A673 (cell line): ENCODE results near the gene NFKB2. TPM values are rescaled to one million over a fixed set of nuclear protein-coding genes. Genes with fewer than 3 reads are reported as not detected.

Source experiments
- BruUV-seq: library from RNA; stranded (reverse); fragments of 400-500 nt; replicated peaks from 2 replicates; lab custom pipeline; 2021; lab: Mats Ljungman, UMichigan
- CTCF ChIA-PET: fragments of 300-600 bp; sonication (Branson Sonifier 250); formaldehyde crosslinking; loops from one replicate; lab custom pipeline; 2022; ENCODE audit warnings: antibody characterized with exemption; lab: Charles Lee
- POLR2A ChIA-PET: fragments of 300-600 bp; sonication (Branson Sonifier 250); formaldehyde crosslinking; loops from one replicate; lab custom pipeline; 2022; ENCODE audit warnings: antibody characterized with exemption; ENCODE audit not compliant: low non-redundant PET; lab: Charles Lee
- DNase-seq: peaks from one replicate; pipeline ENCODE4 v3.0.0-alpha.2; 2015; ENCODE audit warnings: low spot score
- H3K27ac ChIP-seq: fragments of 200-600 bp; sonication (generic); 2 replicates; pipeline ENCODE4 v1.5.1; 2016; ENCODE audit warnings: mixed run types, low read depth, mild to moderate bottlenecking, mixed read lengths, antibody characterized with exemption, low read length; ENCODE audit not compliant: poor library complexity, severe bottlenecking
- H3K27me3 ChIP-seq: fragments of 200-600 bp; sonication (generic); replicated peaks from 2 replicates; pipeline ENCODE4 v1.6.1; 2017; ENCODE audit warnings: mixed run types, low read depth, mild to moderate bottlenecking, mixed read lengths, antibody characterized with exemption, low read length; ENCODE audit not compliant: insufficient read depth, poor library complexity
- H3K36me3 ChIP-seq: fragments of 200-600 bp; sonication (generic); 2 replicates; pipeline ENCODE4 v1.6.1; 2016; ENCODE audit warnings: mixed run types, mild to moderate bottlenecking, mixed read lengths, antibody characterized with exemption, low read length; ENCODE audit not compliant: insufficient read depth, poor library complexity, severe bottlenecking
- H3K4me1 ChIP-seq: fragments of 200-600 bp; sonication (generic); 2 replicates; pipeline ENCODE4 v1.6.1; 2017; ENCODE audit warnings: mixed run types, mild to moderate bottlenecking, mixed read lengths, antibody characterized with exemption, low read length; ENCODE audit not compliant: insufficient read depth, poor library complexity, severe bottlenecking
- H3K4me3 ChIP-seq: fragments of 200-600 bp; sonication (generic); 2 replicates; pipeline ENCODE4 v1.5.1; 2016; ENCODE audit warnings: low read depth, mixed run types, mild to moderate bottlenecking, mixed read lengths, low read length; ENCODE audit not compliant: poor library complexity, severe bottlenecking
- H3K9me3 ChIP-seq: fragments of 200-600 bp; sonication (generic); 2 replicates; pipeline ENCODE4 v1.6.1; 2016; ENCODE audit warnings: mixed run types, low read depth, mild to moderate bottlenecking, mixed read lengths, antibody characterized with exemption, low read length; ENCODE audit not compliant: poor library complexity, severe bottlenecking
- CTCF ChIP-seq: fragments of 300-800, 200-600 bp; sonication (generic); conservative IDR thresholded peaks from 2 replicates; pipeline ENCODE4 v1.5.1; 2017; ENCODE audit warnings: low read depth, mild to moderate bottlenecking, antibody characterized with exemption, low read length, moderate library complexity, mixed read lengths
- EZH2 ChIP-seq: fragments of 200-600 bp; sonication (generic); IDR thresholded peaks from 2 replicates; pipeline ENCODE4 v1.6.1; 2017; ENCODE audit warnings: borderline replicate concordance, low read depth, mild to moderate bottlenecking, mixed read lengths, antibody characterized with exemption, low read length; ENCODE audit not compliant: poor library complexity, severe bottlenecking
- intact Hi-C: fragments of 100-400 bp; cut with micrococcal nuclease; formaldehyde crosslinking; loops from one replicate; pipeline ENCODE4 v1.10.0; 2022; ENCODE audit not compliant: unreplicated experiment
- total RNA-seq: library from RNA; stranded (reverse); gene quantifications from 2 replicates; pipeline ENCODE4 v1.2.3, GENCODE V29; 2021

The NFKB2 gene
- total RNA-seq, 1 experiment from 2014 or later, result 29.8 TPM

GRCh38 chr10:102431452-102432124 is 36.1 kb downstream of the NFKB2 start:
- TF ChIP-seq EZH2 (no peak), CTCF (no peak)
- ChIA-PET CTCF (interaction anchor here (1.0 kb wide), 1 partner anchor 152 kb away, joined by 3 read pairs; no protein-coding TSS in a partner anchor), POLR2A (no interaction called here)
- Histone ChIP-seq H3K36me3 (no peaks in the 10 kb centered on the region), H3K4me1 (peaks cover 13% of the 10 kb centered on the region), H3K27ac (peak overlapping the region; percentile 86), H3K9me3 (no peaks in the 10 kb centered on the region), H3K27me3 (no peaks in the 10 kb centered on the region), H3K4me3 (peak overlapping the region; percentile 97)
- DNase-seq, result peak; percentile 58
- intact Hi-C loops, result no loop called here
- no TSS peak for BruUV-seq

DNA sequence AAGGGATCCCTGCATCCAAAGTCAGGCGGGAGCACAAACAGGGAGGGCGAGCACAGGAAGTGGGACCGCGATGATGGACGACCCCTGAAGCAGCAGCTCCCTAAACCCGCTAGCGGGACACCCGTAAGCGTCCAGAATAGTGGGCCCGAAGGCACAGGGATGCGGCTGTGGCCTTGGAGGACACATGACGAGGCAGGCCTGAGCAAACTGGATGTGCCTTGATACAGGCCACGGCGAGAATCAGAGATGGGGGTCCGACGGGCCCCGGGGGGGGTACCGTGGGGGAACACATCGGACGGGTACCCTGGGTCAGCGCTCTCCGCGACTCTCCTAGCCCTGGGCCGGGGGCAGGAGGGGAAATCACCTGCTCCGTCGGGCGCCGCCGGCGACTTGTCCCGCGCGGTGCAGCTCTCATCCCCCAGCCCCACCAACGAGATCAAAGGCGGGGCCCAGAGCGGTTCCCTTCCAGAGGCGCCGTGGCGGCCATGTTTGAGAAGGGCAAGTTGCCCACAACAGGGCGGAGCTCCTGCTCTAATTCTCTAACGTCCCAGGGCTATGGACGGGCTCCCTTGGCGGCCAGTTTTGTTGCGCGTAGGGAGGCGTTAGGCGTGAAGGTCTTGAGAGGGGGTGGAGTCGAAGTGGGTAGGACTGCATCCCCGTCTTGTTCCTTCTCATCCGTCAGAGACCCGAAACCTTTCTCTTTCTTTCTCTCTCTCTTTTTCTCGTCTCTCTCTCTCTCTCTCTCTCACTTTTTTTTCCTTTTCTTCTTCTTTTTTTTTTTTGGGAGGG is 36.9 kb downstream of the NFKB2 start, which contains the start of gene CUEDC2:
Gene CUEDC2, minus strand, starts transcription at position 413 of the 789 bp plus-strand sequence. CDS start 7,386 bp downstream, outside the sequence.
- Histone ChIP-seq H3K4me1 (peaks cover 13% of the 10 kb centered on the region), H3K4me3 (peak within 1 kb of the TSS; percentile 97), H3K36me3 (no peaks in the 10 kb centered on the region), H3K9me3 (no peaks in the 10 kb centered on the region), H3K27ac (peak within 1 kb of the TSS; percentile 86), H3K27me3 (no peaks in the 10 kb centered on the region)
- peak; percentile 99 for DNase-seq
- TF ChIP-seq EZH2 (no peak), CTCF (0 out of 2 replicates have a peak, but pooled peaks have one; percentile 19)
- POLR2A ChIA-PET, result interaction anchor here (0.5 to 1.0 kb wide), 4 partner anchors 9 to 70 kb away, joined by 3 to 4 read pairs (median 4); partner anchors contain the start of gene ACTR1A
- CTCF ChIA-PET, result interaction anchor here (1.0 kb wide), 2 partner anchors 10 to 151 kb away, joined by 3 read pairs; no protein-coding TSS in a partner anchor
- no TSS peak for BruUV-seq
- intact Hi-C loops, result no loop called here

DNA sequence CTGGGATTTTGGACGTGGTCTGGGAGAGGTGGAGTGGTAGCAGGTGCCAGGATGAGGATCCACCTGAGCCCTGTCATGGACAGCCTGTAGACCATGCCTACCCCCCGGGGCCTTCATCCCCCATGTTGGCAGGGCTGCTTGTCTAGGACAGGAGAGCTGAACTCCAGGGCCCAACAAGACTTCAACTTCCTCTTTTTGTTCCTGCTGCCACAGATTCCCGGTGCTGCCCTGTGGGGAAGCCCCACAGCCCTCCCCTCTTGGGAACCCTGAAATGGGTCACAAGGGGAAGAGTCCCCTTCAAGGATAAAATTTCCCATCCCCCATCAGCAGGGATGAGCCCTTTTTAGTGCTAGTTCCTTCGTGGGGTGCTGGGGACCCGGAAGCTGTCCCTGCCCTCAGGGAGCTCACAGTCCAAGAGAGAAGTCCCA is 38.1 kb downstream of the NFKB2 start:
- TF ChIP-seq CTCF, result no peak
- TF ChIP-seq EZH2, result no peak
- no peaks in the 10 kb centered on the region for H3K27me3 ChIP-seq
- no peak overlapping the region for H3K4me3 ChIP-seq
- intact Hi-C loops, result no loop called here
- H3K36me3 ChIP-seq, result no peaks in the 10 kb centered on the region
- DNase-seq, result no peak
- no peak overlapping the region for H3K27ac ChIP-seq
- POLR2A ChIA-PET, result no interaction called here
- peaks cover 13% of the 10 kb centered on the region for H3K4me1 ChIP-seq
- no peaks in the 10 kb centered on the region for H3K9me3 ChIP-seq
- no TSS peak for BruUV-seq
- CTCF ChIA-PET, result no interaction called here
